HG03558 (cell line): ENCODE measurements around the gene MGAT5B.
"Not testable (repeated sequence)": the region's sequence is repeated elsewhere in the genome, so short reads cannot be mapped to it uniquely, and the experiment has no call there.

Experiments used
- ATAC-seq: cut with Tn5 transposase; IDR thresholded peaks from one replicate; pipeline ENCODE4 v1.9.1; 2021; ENCODE audit warnings: moderate number of reproducible peaks; ENCODE audit not compliant: unreplicated experiment; ENCODE audit errors: extremely low read depth

The MGAT5B gene

GRCh38 chr17:76844846-76845245 is 23.4 kb upstream of the MGAT5B start:
- no peak for ATAC-seq

DNA sequence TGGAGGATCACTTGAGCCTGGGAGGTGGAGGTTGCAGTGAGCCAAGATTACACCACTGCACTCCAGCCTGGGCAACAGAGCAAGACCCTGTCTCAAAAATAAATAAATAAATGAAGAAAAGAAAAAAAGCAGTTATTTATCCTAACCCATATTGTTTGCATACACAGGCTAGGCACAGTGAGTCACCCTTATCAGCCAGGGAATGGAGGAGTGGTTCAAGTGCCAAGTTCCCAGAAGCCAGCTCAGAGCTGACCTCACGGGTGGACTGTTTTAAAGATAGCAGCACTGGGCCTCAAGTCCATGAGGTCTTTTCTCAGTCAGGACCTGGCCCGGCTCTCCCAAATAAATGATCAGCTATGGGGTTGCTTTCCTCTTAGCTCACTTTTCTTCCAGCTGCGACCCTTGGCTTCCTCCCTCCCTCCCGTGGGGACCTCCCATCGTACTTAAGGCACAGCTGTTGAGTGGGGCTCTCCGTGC is 22.6 kb upstream of the MGAT5B start:
- ATAC-seq = no peak

DNA sequence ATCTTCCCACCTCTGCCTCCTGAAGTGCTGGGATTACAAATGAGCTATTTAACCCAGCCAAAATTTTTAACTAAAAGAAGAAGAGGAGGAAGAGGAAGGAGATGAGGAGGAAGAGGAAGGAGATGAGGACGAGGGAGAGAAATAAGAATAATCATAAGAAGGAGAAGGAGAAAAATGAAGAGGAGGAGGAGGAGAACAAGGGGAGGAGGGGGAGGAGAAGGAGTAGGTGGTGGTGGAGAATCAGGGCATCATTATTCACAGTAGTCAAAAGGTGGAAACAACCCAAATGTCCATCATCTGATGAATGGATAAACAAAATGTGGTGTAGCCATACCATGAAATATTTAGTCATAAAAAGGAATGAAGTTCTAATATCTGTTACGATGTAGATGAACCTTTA is 21.2 kb upstream of the MGAT5B start:
- no peak for ATAC-seq

GRCh38 chr17:76848670-76849069 is 19.5 kb upstream of the MGAT5B start:
- no peak for ATAC-seq

DNA sequence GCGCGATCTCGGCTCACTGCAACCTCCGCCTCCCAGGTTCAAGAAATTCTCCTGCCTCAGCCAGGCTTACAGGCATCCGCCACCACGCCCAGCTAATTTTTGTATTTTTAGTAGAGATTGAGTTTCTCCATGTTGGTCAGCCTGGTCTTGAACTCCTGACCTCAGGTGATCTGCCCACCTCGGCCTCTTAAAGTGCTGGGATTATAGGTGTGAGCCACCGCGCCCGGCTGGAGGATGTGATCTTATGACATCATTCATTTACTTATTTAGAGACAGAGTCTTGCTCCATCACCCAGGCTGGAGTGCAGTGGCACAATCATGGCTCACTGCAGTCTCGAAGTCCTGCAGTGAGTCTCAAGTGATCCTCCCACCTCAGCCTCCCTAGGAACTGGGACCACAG is 19.0 kb upstream of the MGAT5B start:
- not testable (repeated sequence) for ATAC-seq

- ATAC-seq = no peak
Measured at GRCh38 chr17:76852843-76853242, 15.4 kb upstream of the MGAT5B start.

DNA sequence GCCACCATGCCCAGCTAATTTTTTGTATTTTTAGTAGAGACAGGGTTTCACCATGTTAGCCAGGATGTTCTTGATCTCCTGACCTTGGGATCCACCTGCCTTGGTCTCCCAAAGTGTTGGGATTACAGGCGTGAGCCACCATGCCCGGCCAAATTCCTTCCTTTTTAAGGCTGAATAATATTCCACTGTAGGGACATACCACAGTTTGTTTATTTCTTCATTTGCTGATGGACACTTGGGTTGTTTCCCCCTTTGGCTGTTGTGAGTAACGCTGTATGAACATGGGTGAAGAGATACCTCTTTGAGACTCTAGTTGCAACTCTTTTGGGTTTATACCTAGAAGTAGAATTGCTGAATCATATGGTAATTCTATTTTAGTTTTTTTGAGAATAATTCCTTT is 13.1 kb upstream of the MGAT5B start:
- no peak for ATAC-seq

- no peak for ATAC-seq
Measured at GRCh38 chr17:76862079-76862478, 6.1 kb upstream of the MGAT5B start.

GRCh38 chr17:76862494-76862893 is 5.7 kb upstream of the MGAT5B start:
- ATAC-seq = no peak

GRCh38 chr17:76864024-76864423 is 4.2 kb upstream of the MGAT5B start:
- ATAC-seq = no peak

- ATAC-seq = no peak
Measured at GRCh38 chr17:76865174-76865573, 3.0 kb upstream of the MGAT5B start.

GRCh38 chr17:76866203-76866602 is 2.0 kb upstream of the MGAT5B start:
- no peak for ATAC-seq

GRCh38 chr17:76866774-76867577 is 1.2 kb upstream of the MGAT5B start:
- ATAC-seq = no peak

GRCh38 chr17:76867578-76868175 is 527 bp upstream of the MGAT5B start:
- ATAC-seq = no peak

DNA sequence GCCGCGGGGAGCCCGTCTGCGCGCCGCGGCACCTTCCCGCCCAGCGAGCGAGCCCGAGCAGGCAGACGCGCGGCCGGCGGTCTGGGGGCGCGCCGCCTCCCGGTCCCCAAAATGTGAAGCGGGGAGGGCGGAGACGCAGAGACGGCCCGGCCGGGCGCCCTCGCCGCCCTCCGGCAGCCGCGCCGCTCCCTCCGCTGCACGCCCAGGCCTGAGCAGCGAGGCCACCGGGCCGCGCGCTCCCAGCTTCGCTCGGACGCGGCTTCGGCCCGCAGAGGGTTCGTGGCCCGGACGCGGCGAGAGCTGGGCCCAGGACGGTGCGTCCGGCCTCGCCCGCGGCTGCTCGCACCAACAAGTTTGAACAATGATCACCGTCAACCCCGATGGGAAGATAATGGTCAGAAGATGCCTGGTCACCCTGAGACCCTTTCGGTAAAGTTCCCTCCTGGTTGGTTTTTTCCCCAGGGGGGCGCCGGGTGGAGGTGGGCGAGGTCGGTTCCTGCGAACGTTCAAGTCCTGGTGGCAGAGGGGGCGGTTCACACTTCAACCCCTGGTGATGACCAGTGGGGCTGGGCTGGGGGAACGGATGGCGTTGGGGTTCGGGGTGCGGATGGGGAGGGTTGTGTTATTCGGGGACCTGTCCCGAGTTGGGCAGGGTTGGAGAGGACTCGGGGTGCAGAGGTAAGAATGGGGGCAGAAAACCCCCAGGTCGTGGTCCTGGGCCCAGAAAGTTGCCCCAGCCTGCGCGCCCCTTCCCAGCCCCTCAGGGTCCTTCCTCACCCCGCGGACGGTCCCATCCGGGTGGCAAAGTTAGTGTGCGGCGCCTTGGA is 678 bp downstream of the MGAT5B start:
- ATAC-seq = no peak

GRCh38 chr17:76869496-76870376 is 1.5 kb downstream of the MGAT5B start:
- ATAC-seq = no peak

GRCh38 chr17:76870377-76870714 is 2.1 kb downstream of the MGAT5B start:
- no peak for ATAC-seq

GRCh38 chr17:76871668-76872067 is 3.5 kb downstream of the MGAT5B start:
- no peak for ATAC-seq

GRCh38 chr17:76872221-76872873 is 4.1 kb downstream of the MGAT5B start:
- no peak for ATAC-seq

GRCh38 chr17:76872874-76873221 is 4.6 kb downstream of the MGAT5B start:
- ATAC-seq = no peak
